Stimulated activated CD8-positive, alpha-beta memory T cell treated with anti-CD3 and anti-CD28 coated beads, Interleukin-12 subunit alpha, Interleukin-12 subunit beta, amount 100 ng/mL, for 24 hours (primary cell): ENCODE results near the gene GAA.

Experiments
- DNase-seq: peaks from one replicate; pipeline ENCODE4 v3.0.0-alpha.2; 2020; ENCODE audit errors: extremely low read depth

The GAA gene

GRCh38 chr17:80101011-80101945, at the start of gene GAA:
Gene GAA (plus strand): TSS chr17:80101581. CDS start chr17:80104587, 3,006 bp downstream.
- peak; percentile 67 for DNase-seq

- no peak for DNase-seq
These were observed 49.7 kb upstream of the GAA start for GRCh38 chr17:80051681-80052080.

- no peak for DNase-seq
These were observed 48.3 kb upstream of the GAA start for GRCh38 chr17:80053102-80053501.

GRCh38 chr17:80055597-80055996, 45.8 kb upstream of the GAA start:
- DNase-seq = no peak

- DNase-seq = no peak
These were observed 42.9 kb upstream of the GAA start for GRCh38 chr17:80058311-80058955.

GRCh38 chr17:80060644-80061043, 40.7 kb upstream of the GAA start:
- no peak for DNase-seq

GRCh38 chr17:80061421-80061820, 40.0 kb upstream of the GAA start:
- no peak for DNase-seq

GRCh38 chr17:80063830-80064585, 37.4 kb upstream of the GAA start:
- DNase-seq = no peak

- no peak for DNase-seq
These were observed 36.7 kb upstream of the GAA start for GRCh38 chr17:80064696-80065095.

GRCh38 chr17:80065478-80066170, 35.8 kb upstream of the GAA start:
- no peak for DNase-seq

- no peak for DNase-seq
These were observed 33.9 kb upstream of the GAA start for GRCh38 chr17:80067393-80067986.

- DNase-seq = no peak
These were observed 32.8 kb upstream of the GAA start for GRCh38 chr17:80068301-80069222.

GRCh38 chr17:80070375-80071115, 30.8 kb upstream of the GAA start:
- no peak for DNase-seq

- DNase-seq = no peak
These were observed 30.1 kb upstream of the GAA start for GRCh38 chr17:80071116-80071841.

GRCh38 chr17:80072410-80072809, 29.0 kb upstream of the GAA start:
- DNase-seq = no peak

- no peak for DNase-seq
These were observed 21.3 kb upstream of the GAA start for GRCh38 chr17:80080081-80080480.

- DNase-seq = no peak
These were observed 19.8 kb upstream of the GAA start for GRCh38 chr17:80081596-80081995.

GRCh38 chr17:80082403-80083135, 18.8 kb upstream of the GAA start:
- peak; percentile 39 for DNase-seq
